K562 (cell line): ENCODE data around the gene NKG7. TPM values are rescaled to one million over a fixed set of nuclear protein-coding genes. Genes with fewer than 3 reads are reported as not detected.

ENCODE experiments used
- BRF1 ChIP-seq: IDR thresholded peaks from 3 replicates; pipeline ENCODE4 v1.6.1; 2011; ENCODE audit warnings: borderline replicate concordance, mild to moderate bottlenecking; ENCODE audit not compliant: insufficient read length; ENCODE audit errors: extremely low read depth
- CAMTA2 ChIP-seq: fragments of 250-450 bp; sonication (Bioruptor Pico); conservative IDR thresholded peaks from 2 replicates; pipeline ENCODE4 v1.5.1; 2022
- CBX5 ChIP-seq: IDR thresholded peaks from 2 replicates; pipeline ENCODE4 v1.6.1; 2014; ENCODE audit warnings: low read depth, borderline replicate concordance
- CTCF ChIP-seq, 3 experiments: IDR thresholded peaks in 2 of 3; conservative IDR thresholded peaks in 1 of 3; 2 replicates each; pipeline ENCODE4 v1.5.1; 2011 to 2012; ENCODE audit warnings: low read length in 3 of 3, mild to moderate bottlenecking in 3 of 3, control low read depth in 2 of 3, improper control_type of control experiment in 1 of 3, inconsistent platforms in 1 of 3, low read depth in 1 of 3, mixed read lengths in 1 of 3, moderate library complexity in 1 of 3; ENCODE audit not compliant: insufficient read depth in 2 of 3
- CUX1 ChIP-seq: fragments of 200-800 bp; sonication (Bioruptor generic); IDR thresholded peaks from 2 replicates; pipeline ENCODE4 v1.6.1; 2016; ENCODE audit warnings: missing genetic modification characterization, missing compliant biosample characterization
- DMBX1 ChIP-seq: fragments of 250-450 bp; sonication (Bioruptor Pico); IDR thresholded peaks from 2 replicates; pipeline ENCODE4 v1.8.0; 2022; ENCODE audit warnings: inconsistent platforms, mild to moderate bottlenecking, moderate library complexity, borderline replicate concordance
- ESRRB ChIP-seq: fragments of 250-450 bp; sonication (Bioruptor Pico); IDR thresholded peaks from 2 replicates; pipeline ENCODE4 v1.5.0; 2020; ENCODE audit warnings: mild to moderate bottlenecking, moderate library complexity, borderline replicate concordance
- FOXJ2 ChIP-seq: fragments of 200-800 bp; sonication (Bioruptor generic); IDR thresholded peaks from 2 replicates; pipeline ENCODE4 v1.6.1; 2016; ENCODE audit warnings: missing genetic modification characterization, missing compliant biosample characterization
- HDGF ChIP-seq: fragments of 450-650 bp; IDR thresholded peaks from 2 replicates; pipeline ENCODE4 v1.6.1; 2016
- JUNB ChIP-seq: fragments of 450-650 bp; formaldehyde crosslinking; conservative IDR thresholded peaks from 2 replicates; pipeline ENCODE4 v1.4.0; 2020; ENCODE audit warnings: mild to moderate bottlenecking
- MED1 ChIP-seq: sonication (generic); formaldehyde crosslinking; IDR thresholded peaks from 2 replicates; pipeline ENCODE4 v1.8.1; 2023; ENCODE audit warnings: missing genetic modification reagents, borderline replicate concordance
- MEIS2 ChIP-seq: fragments of 450-650 bp; IDR thresholded peaks from 2 replicates; pipeline ENCODE4 v1.6.1; 2014; ENCODE audit warnings: mild to moderate bottlenecking; ENCODE audit not compliant: partially characterized antibody
- NR2F6 ChIP-seq: fragments of 450-650 bp; formaldehyde crosslinking; IDR thresholded peaks from 2 replicates; pipeline ENCODE4 v1.4.0; 2020; ENCODE audit warnings: mild to moderate bottlenecking
- POLR3A ChIP-seq: IDR thresholded peaks from 2 replicates; pipeline ENCODE4 v1.6.1; 2011; ENCODE audit warnings: borderline replicate concordance, mild to moderate bottlenecking, moderate library complexity; ENCODE audit not compliant: insufficient read length, insufficient read depth; ENCODE audit errors: extremely low read depth
- PTBP1 ChIP-seq: fragments of 200-400 bp; formaldehyde crosslinking; IDR thresholded peaks from 2 replicates; pipeline ENCODE4 v1.6.1; 2017; ENCODE audit warnings: low read depth, low read length
- SAFB ChIP-seq: fragments of 200-400 bp; formaldehyde crosslinking; IDR thresholded peaks from 2 replicates; pipeline ENCODE4 v1.6.1; 2017; ENCODE audit warnings: low read depth, low read length, borderline replicate concordance
- SMAD2 ChIP-seq: fragments of 150-350 bp; IDR thresholded peaks from 2 replicates; pipeline ENCODE4 v1.6.1; 2014; ENCODE audit warnings: low read depth, mild to moderate bottlenecking, low read length
- SNAPC5 ChIP-seq: fragments of 250-450 bp; sonication (Bioruptor Pico); IDR thresholded peaks from 2 replicates; pipeline ENCODE4 v1.8.0; 2021; ENCODE audit warnings: moderate library complexity, mild to moderate bottlenecking, inconsistent platforms
- TEAD1 ChIP-seq, 2 experiments: fragments of 450-650 bp in 1 of 2; sonication (generic) in 1 of 2; formaldehyde crosslinking; IDR thresholded peaks; 2 replicates each; pipeline versions ENCODE4 v1.4.0 to v1.8.0; 2020 to 2022; ENCODE audit warnings: mild to moderate bottlenecking in 2 of 2, missing genetic modification reagents in 1 of 2
- TSC22D4 ChIP-seq: fragments of 450-650 bp; IDR thresholded peaks from 2 replicates; pipeline ENCODE4 v1.6.1; 2016; ENCODE audit warnings: missing genetic modification characterization, missing biosample characterization, control low read depth
- ZFP91 ChIP-seq: sonication (generic); formaldehyde crosslinking; IDR thresholded peaks from 2 replicates; pipeline ENCODE4 v1.8.0; 2022; ENCODE audit warnings: mild to moderate bottlenecking, missing genetic modification reagents
- ZNF239 ChIP-seq: fragments of 250-450 bp; sonication (Bioruptor Pico); IDR thresholded peaks from 2 replicates; pipeline ENCODE4 v1.4.0; 2020; ENCODE audit warnings: mild to moderate bottlenecking
- polyA plus RNA-seq, 8 experiments: library from polyadenylated mRNA; depleted of rRNA in 4 of 8; stranded (reverse) in 5 of 8; unstranded in 3 of 8; fragments of >200 nt; fragmentation: Nextera tagmentation in 2 of 8; fragmentation: Illumina TruSeq in 1 of 8; extraction: Ambion mirVana in 2 of 8; extraction: Trizol in 1 of 8; gene quantifications; 2 replicates each; pipeline versions ENCODE4 v1.2.1 to v1.2.3, GENCODE V29; 2011 to 2014; ENCODE audit warnings: inconsistent platforms in 1 of 8, missing spikeins in 1 of 8
- total RNA-seq, 7 experiments: library from RNA; depleted of rRNA in 6 of 7; stranded (reverse); fragments of >200 nt in 6 of 7; fragmentation: Illumina TruSeq in 2 of 7; extraction: Trizol in 2 of 7; gene quantifications; 2 replicates each; pipeline versions ENCODE4 v1.2.1 to v1.2.3, GENCODE V29; 2011 to 2021; ENCODE audit warnings: low replicate concordance in 1 of 7

Gene NKG7
- total and polyA plus RNA-seq, 9 of the 15 experiments (the other 6 are each of a cell fraction or from before 2014, with no cell fraction given), result 0.30 to 0.70 (median 0.51) TPM; not detected in 2

- TF ChIP-seq CUX1 (no peak), POLR3A (no peak), HDGF (no peak), JUNB (CRISPR knock-in tag) (no peak), MEIS2 (no peak), ESRRB (CRISPR knock-in tag) (no peak), FOXJ2 (no peak), TEAD1 (CRISPR knock-in tag; IDR thresholded peaks at IDR 0.05) (no peak), SMAD2 (no peak), PTBP1 (no peak), MED1 (CRISPR knock-in tag) (no peak), TSC22D4 (no peak), ZNF239 (CRISPR knock-in tag) (no peak), CAMTA2 (CRISPR knock-in tag) (no peak), BRF1 (no peak), CBX5 (no peak), SNAPC5 (no peak), SAFB (no peak), NR2F6 (CRISPR knock-in tag) (no peak), CTCF (IDR thresholded peaks at IDR 0.05 in 2 of 3, conservative IDR thresholded peaks at IDR 0.05 in 1 of 3; ENCODE audit: insufficient read depth in 2 of 3, low read depth in 1 of 3, low read length in 3 of 3) (no peak), ZFP91 (CRISPR knock-in tag) (0 out of 2 replicates have a peak, but pooled peaks have one; percentile 47), DMBX1 (CRISPR knock-in tag) (no peak)
Measured at GRCh38 chr19:51365965-51366388, 6.5 kb downstream of the NKG7 start, which contains the start of gene ETFB (continued).
